Measurements from ENCODE around the gene PGD.
A peak's percentile ranks its signal among the peaks of the same experiment; 100 is the strongest.
"Not testable (repeated sequence)": the region's sequence is repeated elsewhere in the genome, so short reads cannot be mapped to it uniquely, and the experiment has no call there.

DNA sequence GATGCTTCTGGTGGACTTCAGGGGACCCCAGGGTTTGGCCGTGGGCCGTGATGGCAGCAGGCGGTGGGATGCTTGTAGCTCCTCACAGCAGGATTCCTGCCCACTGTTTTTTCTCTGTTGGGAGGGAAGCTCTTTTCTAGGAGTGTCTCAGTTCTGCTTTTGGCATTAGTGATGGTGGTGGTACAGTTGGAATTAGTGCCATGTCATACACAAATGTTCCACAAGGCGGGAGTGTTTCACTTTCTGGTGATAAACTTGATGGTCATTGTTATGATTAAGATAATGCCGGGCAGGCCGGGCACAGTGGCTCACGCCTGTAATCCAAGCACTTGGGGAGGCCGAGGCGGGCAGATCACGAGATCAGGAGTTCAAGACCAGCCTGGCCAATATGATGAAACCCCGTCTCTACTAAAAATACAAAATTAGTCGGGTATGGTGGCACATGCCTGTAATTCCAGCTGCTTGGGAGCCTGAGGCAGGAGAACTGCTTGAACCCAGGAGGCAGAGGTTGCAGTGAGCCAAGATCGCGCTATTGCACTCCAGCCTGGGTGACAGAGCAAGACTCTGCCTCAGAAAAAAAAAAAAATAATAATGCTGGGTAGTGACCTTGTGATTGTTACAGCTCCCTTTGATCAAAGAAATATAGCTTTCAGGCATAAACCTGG lies 21.4 kb upstream of the PGD start:
- TF ChIP-seq, protein P1, sequence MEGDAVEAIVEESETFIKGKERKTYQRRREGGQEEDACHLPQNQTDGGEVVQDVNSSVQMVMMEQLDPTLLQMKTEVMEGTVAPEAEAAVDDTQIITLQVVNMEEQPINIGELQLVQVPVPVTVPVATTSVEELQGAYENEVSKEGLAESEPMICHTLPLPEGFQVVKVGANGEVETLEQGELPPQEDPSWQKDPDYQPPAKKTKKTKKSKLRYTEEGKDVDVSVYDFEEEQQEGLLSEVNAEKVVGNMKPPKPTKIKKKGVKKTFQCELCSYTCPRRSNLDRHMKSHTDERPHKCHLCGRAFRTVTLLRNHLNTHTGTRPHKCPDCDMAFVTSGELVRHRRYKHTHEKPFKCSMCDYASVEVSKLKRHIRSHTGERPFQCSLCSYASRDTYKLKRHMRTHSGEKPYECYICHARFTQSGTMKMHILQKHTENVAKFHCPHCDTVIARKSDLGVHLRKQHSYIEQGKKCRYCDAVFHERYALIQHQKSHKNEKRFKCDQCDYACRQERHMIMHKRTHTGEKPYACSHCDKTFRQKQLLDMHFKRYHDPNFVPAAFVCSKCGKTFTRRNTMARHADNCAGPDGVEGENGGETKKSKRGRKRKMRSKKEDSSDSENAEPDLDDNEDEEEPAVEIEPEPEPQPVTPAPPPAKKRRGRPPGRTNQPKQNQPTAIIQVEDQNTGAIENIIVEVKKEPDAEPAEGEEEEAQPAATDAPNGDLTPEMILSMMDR (conservative IDR thresholded peaks at IDR 0.05; ENCODE audit: low read depth in 2 of 2) = peak; percentile 61 to 71
- TF ChIP-seq POLR2AphosphoS5 (IDR thresholded peaks at IDR 0.05; ENCODE audit: low read depth); ZNF462 (CRISPR knock-in tag; IDR thresholded peaks at IDR 0.05); EZH2 (IDR thresholded peaks at IDR 0.05; ENCODE audit: low read depth, unreplicated experiment); STAT1 (IDR thresholded peaks at IDR 0.05; ENCODE audit: unreplicated experiment); REST (IDR thresholded peaks at IDR 0.05; ENCODE audit: unreplicated experiment); EZH2phosphoT487 (IDR thresholded peaks at IDR 0.05; ENCODE audit: unreplicated experiment); ZNF114 (CRISPR knock-in tag; IDR thresholded peaks at IDR 0.05); NANOG (IDR thresholded peaks at IDR 0.05; ENCODE audit: borderline replicate concordance); JUNB (IDR thresholded peaks at IDR 0.05; ENCODE audit: unreplicated experiment): not testable (repeated sequence)
- TF ChIP-seq, protein P2, sequence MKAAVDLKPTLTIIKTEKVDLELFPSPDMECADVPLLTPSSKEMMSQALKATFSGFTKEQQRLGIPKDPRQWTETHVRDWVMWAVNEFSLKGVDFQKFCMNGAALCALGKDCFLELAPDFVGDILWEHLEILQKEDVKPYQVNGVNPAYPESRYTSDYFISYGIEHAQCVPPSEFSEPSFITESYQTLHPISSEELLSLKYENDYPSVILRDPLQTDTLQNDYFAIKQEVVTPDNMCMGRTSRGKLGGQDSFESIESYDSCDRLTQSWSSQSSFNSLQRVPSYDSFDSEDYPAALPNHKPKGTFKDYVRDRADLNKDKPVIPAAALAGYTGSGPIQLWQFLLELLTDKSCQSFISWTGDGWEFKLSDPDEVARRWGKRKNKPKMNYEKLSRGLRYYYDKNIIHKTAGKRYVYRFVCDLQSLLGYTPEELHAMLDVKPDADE (IDR thresholded peaks at IDR 0.05) = not testable (repeated sequence)

All from GM23338 (cell line).